ENCODE measurements around the gene ZNF862. TPM values are rescaled to one million over a fixed set of nuclear protein-coding genes. Genes with fewer than 3 reads are reported as not detected.

ZNF862 gene
- 12.2 TPM for total RNA-seq
- long read RNA-seq, partial matches to known transcripts = 10 of 31 reads
- long read RNA-seq, other reads (novel, unspliced or antisense) = 20 of 31 reads

- intact Hi-C loops (cut with DNase I) = loop anchor here (5.0 kb wide), 1 partner anchor 34 kb away; the partner anchor contains the start of gene ATP6V0E2
- DNase-seq (peak; percentile 100), ATAC-seq (ENCODE audit: poor library complexity) (peak; percentile 99)
Measured at GRCh38 chr7:149838224-149838991, at the start of gene ZNF862. Gene ZNF862, plus strand, starts transcription at chr7:149838375. Its CDS starts 237 bp downstream, at chr7:149838612.

GRCh38 chr7:149789101-149789500 lies 49.1 kb upstream of the ZNF862 start:
- intact Hi-C loops (cut with DNase I) = no loop called here
- DNase-seq (no peak), ATAC-seq (ENCODE audit: poor library complexity) (no peak)

GRCh38 chr7:149790146-149790548 lies 48.0 kb upstream of the ZNF862 start:
- DNase-seq = peak; percentile 73
- intact Hi-C loops (cut with DNase I) = no loop called here
- ATAC-seq (ENCODE audit: poor library complexity) = peak; percentile 47

- ATAC-seq (ENCODE audit: poor library complexity) (no peak), DNase-seq (no peak)
- intact Hi-C loops (cut with DNase I) = no loop called here
Measured at GRCh38 chr7:149790754-149791360, 47.3 kb upstream of the ZNF862 start.

GRCh38 chr7:149791411-149792219 lies 46.6 kb upstream of the ZNF862 start:
- ATAC-seq (ENCODE audit: poor library complexity) (no peak), DNase-seq (no peak)
- intact Hi-C loops (cut with DNase I) = no loop called here

GRCh38 chr7:149792220-149792595 lies 46.0 kb upstream of the ZNF862 start:
- intact Hi-C loops (cut with DNase I) = no loop called here
- DNase-seq (no peak), ATAC-seq (ENCODE audit: poor library complexity) (no peak)

- DNase-seq (no peak), ATAC-seq (ENCODE audit: poor library complexity) (no peak)
- intact Hi-C loops (cut with DNase I) = no loop called here
Measured at GRCh38 chr7:149793261-149793660, 44.9 kb upstream of the ZNF862 start.

- ATAC-seq (ENCODE audit: poor library complexity) = no peak
- intact Hi-C loops (cut with DNase I) = no loop called here
- no peak for DNase-seq
Measured at GRCh38 chr7:149794661-149795060, 43.5 kb upstream of the ZNF862 start.

GRCh38 chr7:149795126-149795525 lies 43.0 kb upstream of the ZNF862 start:
- ATAC-seq (ENCODE audit: poor library complexity) (no peak), DNase-seq (no peak)
- intact Hi-C loops (cut with DNase I) = no loop called here

GRCh38 chr7:149796287-149796860 lies 41.8 kb upstream of the ZNF862 start:
- DNase-seq (no peak), ATAC-seq (ENCODE audit: poor library complexity) (no peak)
- intact Hi-C loops (cut with DNase I) = no loop called here

- intact Hi-C loops (cut with DNase I) = no loop called here
- DNase-seq = no peak
- peak; percentile 9 for ATAC-seq (ENCODE audit: poor library complexity)
Measured at GRCh38 chr7:149797771-149798170, 40.4 kb upstream of the ZNF862 start.

- DNase-seq (peak; percentile 58), ATAC-seq (ENCODE audit: poor library complexity) (no peak)
- intact Hi-C loops (cut with DNase I) = no loop called here
Measured at GRCh38 chr7:149799397-149800168, 38.6 kb upstream of the ZNF862 start.

GRCh38 chr7:149800169-149800555 lies 38.0 kb upstream of the ZNF862 start:
- ATAC-seq (ENCODE audit: poor library complexity) (no peak), DNase-seq (no peak)
- intact Hi-C loops (cut with DNase I) = no loop called here

GRCh38 chr7:149801002-149801566 lies 37.1 kb upstream of the ZNF862 start:
- ATAC-seq (ENCODE audit: poor library complexity) = no peak
- intact Hi-C loops (cut with DNase I) = no loop called here
- no peak for DNase-seq

GRCh38 chr7:149801816-149802215 lies 36.4 kb upstream of the ZNF862 start:
- no peak for DNase-seq
- ATAC-seq (ENCODE audit: poor library complexity) = no peak
- intact Hi-C loops (cut with DNase I) = no loop called here

GRCh38 chr7:149802966-149803365 lies 35.2 kb upstream of the ZNF862 start:
- intact Hi-C loops (cut with DNase I) = no loop called here
- ATAC-seq (ENCODE audit: poor library complexity) = no peak
- DNase-seq = no peak

GRCh38 chr7:149803551-149804074 lies 34.6 kb upstream of the ZNF862 start:
- intact Hi-C loops (cut with DNase I) = no loop called here
- ATAC-seq (ENCODE audit: poor library complexity) (no peak), DNase-seq (no peak)

GRCh38 chr7:149804106-149804505 lies 34.1 kb upstream of the ZNF862 start:
- intact Hi-C loops (cut with DNase I) = no loop called here
- DNase-seq = no peak
- ATAC-seq (ENCODE audit: poor library complexity) = no peak
